OCI-LY3 (cell line): Measurements from ENCODE around the gene ETDB.
A peak's percentile ranks its signal among the peaks of the same experiment; 100 is the strongest.

ENCODE experiments used
- CTCF ChIP-seq: fragments of 200-600, 300-600 bp; sonication (generic); IDR thresholded peaks from 2 replicates; pipeline ENCODE4 v1.5.1; 2014; ENCODE audit warnings: antibody characterized with exemption, low read length, low read depth
- EZH2phosphoT487 ChIP-seq: fragments of 200-600 bp; shearing (Covaris generic); IDR thresholded peaks from 2 replicates; pipeline ENCODE4 v1.6.1; 2018; ENCODE audit warnings: antibody characterized with exemption, mixed run types, low read depth

DNA sequence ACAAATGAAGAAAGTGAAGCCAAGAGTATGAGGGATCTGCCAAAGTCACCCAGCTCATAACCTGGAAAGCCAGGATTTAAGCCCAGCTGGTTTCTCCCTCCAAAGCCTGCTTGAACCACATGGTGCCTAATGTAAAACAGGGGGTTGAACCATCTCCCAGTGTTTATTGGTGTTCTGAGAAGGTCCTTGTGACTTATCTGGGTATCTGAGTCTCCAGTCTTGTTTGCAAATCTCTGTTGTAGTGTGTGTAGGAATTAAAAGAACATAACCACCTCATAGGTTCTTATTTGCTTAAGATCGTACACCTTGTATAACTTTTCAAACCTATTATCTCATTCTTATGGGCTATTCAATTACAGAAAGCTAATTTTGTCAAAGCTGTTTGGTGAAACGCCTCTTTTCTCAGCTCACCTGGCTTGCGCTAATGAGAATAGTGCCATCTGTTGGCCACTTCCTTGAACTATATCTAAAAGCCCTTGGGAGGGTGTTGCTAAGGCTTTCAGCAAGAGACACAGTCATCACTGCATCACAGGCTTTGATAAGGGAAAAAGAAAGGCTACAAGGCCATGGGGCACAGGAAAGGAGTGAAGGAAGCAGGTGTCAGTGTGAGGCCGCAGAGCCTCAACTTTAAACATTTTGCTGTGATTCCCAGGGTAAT, 34.0 kb downstream of the ETDB start:
- peak; percentile 72 for TF ChIP-seq CTCF
- no peak for TF ChIP-seq EZH2phosphoT487
